Muscle layer of colon (tissue), 2 donors: ENCODE measurements around the gene PEX11A.
"Not testable (repeated sequence)": the region's sequence is repeated elsewhere in the genome, so short reads cannot be mapped to it uniquely, and the experiment has no call there.

Experiments
- H3K27ac ChIP-seq: one replicate; pipeline ENCODE4 v1.7.0; 2013; ENCODE audit warnings: low read depth, mild to moderate bottlenecking, low read length, moderate library complexity
- H3K27me3 ChIP-seq, 2 donors: one replicate each; pipeline ENCODE4 v1.7.0; 2013; ENCODE audit warnings: low read length in 2 of 2, mild to moderate bottlenecking in 2 of 2; ENCODE audit not compliant: insufficient read depth in 2 of 2, control insufficient read depth in 1 of 2
- H3K36me3 ChIP-seq: one replicate; pipeline ENCODE4 v1.7.0; 2013; ENCODE audit warnings: mild to moderate bottlenecking, low read length; ENCODE audit not compliant: insufficient read depth
- H3K4me1 ChIP-seq: one replicate; pipeline ENCODE4 v1.7.0; 2013; ENCODE audit warnings: mild to moderate bottlenecking, low read length; ENCODE audit not compliant: insufficient read depth
- H3K4me3 ChIP-seq, 2 donors: one replicate each; pipeline ENCODE4 v1.7.0; 2013; ENCODE audit warnings: low read length in 2 of 2, low read depth in 1 of 2, mild to moderate bottlenecking in 1 of 2, moderate library complexity in 1 of 2
- H3K9ac ChIP-seq: one replicate; pipeline ENCODE4 v1.7.0; 2013; ENCODE audit warnings: low read length
- H3K9me3 ChIP-seq: one replicate; pipeline ENCODE4 v1.7.0; 2013; ENCODE audit warnings: mild to moderate bottlenecking, low read length
- donor health status: abdominal sarcoma.
- donor health status: Adenocarcinoma of cecum.

The PEX11A gene

GRCh38 chr15:89704411-89704810, 13.9 kb upstream of the PEX11A start:
- Histone ChIP-seq H3K4me1 (no peaks in the 10 kb centered on the region), H3K9ac (no peak overlapping the region), H3K27ac (no peak overlapping the region), H3K36me3 (no peaks in the 10 kb centered on the region), H3K4me3 (no peak overlapping the region), H3K27me3 (peaks cover 4 to 5% of the 10 kb centered on the region in 2 donors), H3K9me3 (no peaks in the 10 kb centered on the region)

- Histone ChIP-seq H3K4me1 (no peaks in the 10 kb centered on the region), H3K4me3 (no peak overlapping the region), H3K9ac (no peak overlapping the region), H3K36me3 (no peaks in the 10 kb centered on the region), H3K27ac (no peak overlapping the region), H3K27me3 (no peaks in the 10 kb centered on the region), H3K9me3 (no peaks in the 10 kb centered on the region)
These were observed 4.6 kb upstream of the PEX11A start for GRCh38 chr15:89695198-89695597.

- H3K27ac ChIP-seq, result no peak overlapping the region
- no peak overlapping the region for H3K4me3 ChIP-seq
These were observed 3.1 kb upstream of the PEX11A start for GRCh38 chr15:89693696-89694095.

DNA sequence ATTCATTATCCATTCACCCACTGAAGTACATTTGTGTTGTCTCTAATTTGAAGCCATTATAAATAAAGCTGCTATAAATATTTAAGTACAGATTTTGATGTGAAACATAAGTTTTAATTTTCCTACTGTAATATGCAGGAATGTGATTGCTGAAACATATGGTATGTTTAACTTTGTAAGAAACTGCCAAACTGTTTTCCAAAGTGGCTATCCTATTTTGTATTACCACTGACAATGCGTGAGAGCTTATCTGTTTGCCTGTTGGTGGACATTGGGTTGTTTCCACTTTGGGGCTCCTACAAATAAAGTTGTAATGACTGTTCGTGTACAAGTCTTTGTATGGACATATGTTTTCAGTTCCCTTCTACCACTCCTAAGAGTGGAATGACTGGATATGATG, 2.5 kb upstream of the PEX11A start:
- no peak overlapping the region for H3K9ac ChIP-seq
- H3K4me1 ChIP-seq, result peaks cover 7% of the 10 kb centered on the region
- no peaks in the 10 kb centered on the region for H3K27me3 ChIP-seq
- no peak overlapping the region for H3K27ac ChIP-seq
- no peak overlapping the region for H3K4me3 ChIP-seq
- no peaks in the 10 kb centered on the region for H3K36me3 ChIP-seq
- H3K9me3 ChIP-seq, result no peaks in the 10 kb centered on the region

More at GRCh38 chr15:89693696-89694095, 3.1 kb upstream of the PEX11A start:
- Histone ChIP-seq H3K9me3 (no peaks in the 10 kb centered on the region), H3K36me3 (no peaks in the 10 kb centered on the region), H3K9ac (no peak overlapping the region), H3K4me1 (peaks cover 7% of the 10 kb centered on the region), H3K27me3 (no peaks in the 10 kb centered on the region)

GRCh38 chr15:89689930-89690275, 651 bp downstream of the PEX11A start:
- H3K36me3 ChIP-seq, H3K4me1 ChIP-seq, H3K27me3 ChIP-seq, H3K9me3 ChIP-seq: not testable (repeated sequence)
- peak overlapping the region; percentile 50 for H3K9ac ChIP-seq
- H3K4me3 ChIP-seq, result peak overlapping the region; percentile 68 to 80
- H3K27ac ChIP-seq, result peak overlapping the region; percentile 57

DNA sequence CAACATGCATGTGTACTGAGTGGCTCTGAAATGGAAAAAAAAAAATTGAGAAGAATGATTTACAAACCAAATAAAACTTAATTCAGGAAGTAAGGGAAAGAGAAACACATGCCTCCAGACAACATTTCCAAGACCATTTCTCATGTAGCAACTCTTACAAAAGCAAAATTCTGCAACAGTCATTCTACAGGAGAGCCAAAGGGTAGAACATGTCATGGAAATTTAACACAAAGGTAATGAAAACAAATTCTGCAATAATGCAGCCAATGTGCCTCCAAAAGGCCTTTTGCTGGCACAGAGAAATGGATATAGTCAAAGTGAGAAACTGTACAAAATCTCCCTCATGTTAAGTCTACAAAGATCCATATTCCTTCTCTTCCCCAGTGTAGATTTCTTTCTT, 4.0 kb downstream of the PEX11A start:
- Histone ChIP-seq H3K4me3 (no peak overlapping the region), H3K4me1 (peaks cover 7% of the 10 kb centered on the region), H3K27ac (no peak overlapping the region), H3K9me3 (no peaks in the 10 kb centered on the region), H3K9ac (no peak overlapping the region), H3K27me3 (no peaks in the 10 kb centered on the region), H3K36me3 (peaks cover 21% of the 10 kb centered on the region)

DNA sequence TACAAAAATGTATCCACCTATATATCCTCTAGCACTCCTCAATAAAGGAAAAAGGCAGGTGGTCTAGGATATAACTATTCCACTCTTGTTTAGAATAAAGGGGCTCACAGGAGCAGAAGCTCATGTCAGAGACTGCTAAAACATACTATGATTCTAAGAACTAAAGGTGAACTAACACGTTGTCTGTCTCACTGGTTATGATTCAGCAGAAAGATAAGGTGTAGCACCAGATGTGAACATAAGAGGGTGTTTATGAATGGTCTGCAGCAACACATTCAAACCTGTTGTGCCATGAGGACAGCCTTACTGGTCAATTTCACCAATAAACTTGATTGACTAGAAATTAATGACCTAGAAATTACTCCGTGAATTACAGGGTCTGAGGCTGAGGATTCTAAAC, 4.6 kb downstream of the PEX11A start:
- no peak overlapping the region for H3K27ac ChIP-seq
- no peaks in the 10 kb centered on the region for H3K27me3 ChIP-seq
- no peaks in the 10 kb centered on the region for H3K9me3 ChIP-seq
- peaks cover 12% of the 10 kb centered on the region for H3K4me1 ChIP-seq
- H3K9ac ChIP-seq, result no peak overlapping the region
- H3K36me3 ChIP-seq, result peaks cover 21% of the 10 kb centered on the region
- H3K4me3 ChIP-seq, result no peak overlapping the region

- Histone ChIP-seq H3K36me3 (peaks cover 19% of the 10 kb centered on the region), H3K4me1 (peaks cover 19% of the 10 kb centered on the region), H3K27ac (peak overlapping the region; percentile 41), H3K4me3 (peak overlapping the region in 1 of 2 donors; percentile 2), H3K27me3 (no peaks in the 10 kb centered on the region), H3K9ac (no peak overlapping the region), H3K9me3 (no peaks in the 10 kb centered on the region)
These were observed 9.4 kb downstream of the PEX11A start for GRCh38 chr15:89681146-89681545.

DNA sequence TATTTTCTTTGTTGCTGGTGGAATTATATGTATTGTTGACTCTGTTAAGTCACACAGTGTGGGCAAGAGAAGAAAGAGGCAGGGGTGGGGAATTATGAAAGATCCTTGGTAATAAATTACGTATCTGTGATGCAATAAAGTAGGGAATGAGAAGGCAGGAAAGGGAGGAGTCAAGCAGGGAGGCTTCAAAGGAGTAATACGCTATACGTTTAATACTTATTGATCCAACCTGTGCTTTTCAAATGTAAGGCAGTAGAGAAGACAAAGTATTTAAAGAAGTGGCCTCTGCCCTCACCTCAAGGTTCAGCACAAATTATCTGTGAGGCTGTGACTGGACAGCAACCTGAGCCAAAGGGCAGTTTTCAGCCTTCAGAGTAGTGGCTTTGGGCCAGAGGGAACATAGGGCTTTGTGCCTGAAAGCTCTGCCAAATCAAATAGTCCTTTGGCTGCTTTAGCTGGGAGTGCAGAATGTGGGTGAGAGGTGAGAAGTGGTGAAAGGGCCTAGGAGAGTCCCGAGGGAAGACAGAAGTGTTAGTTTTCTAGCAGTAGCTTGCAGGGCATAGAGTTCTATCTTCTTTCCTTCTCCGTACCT, 10.2 kb downstream of the PEX11A start:
- Histone ChIP-seq H3K36me3 (peaks cover 16% of the 10 kb centered on the region), H3K27ac (peak overlapping the region; percentile 41), H3K9ac (no peak overlapping the region), H3K4me3 (peak overlapping the region in 1 of 2 donors; percentile 2), H3K9me3 (no peaks in the 10 kb centered on the region), H3K27me3 (no peaks in the 10 kb centered on the region), H3K4me1 (peaks cover 19% of the 10 kb centered on the region)

GRCh38 chr15:89679212-89679611, 11.3 kb downstream of the PEX11A start, which contains the start of gene PLIN1:
Gene PLIN1, minus strand, starts transcription at chr15:89679367. Its CDS starts 1,878 bp downstream, at chr15:89677489.
- Histone ChIP-seq H3K36me3 (peaks cover 8% of the 10 kb centered on the region), H3K4me1 (peaks cover 19% of the 10 kb centered on the region), H3K27me3 (no peaks in the 10 kb centered on the region), H3K27ac (no peak within 1 kb of the TSS), H3K9me3 (no peaks in the 10 kb centered on the region), H3K9ac (no peak within 1 kb of the TSS), H3K4me3 (no peak within 1 kb of the TSS)

DNA sequence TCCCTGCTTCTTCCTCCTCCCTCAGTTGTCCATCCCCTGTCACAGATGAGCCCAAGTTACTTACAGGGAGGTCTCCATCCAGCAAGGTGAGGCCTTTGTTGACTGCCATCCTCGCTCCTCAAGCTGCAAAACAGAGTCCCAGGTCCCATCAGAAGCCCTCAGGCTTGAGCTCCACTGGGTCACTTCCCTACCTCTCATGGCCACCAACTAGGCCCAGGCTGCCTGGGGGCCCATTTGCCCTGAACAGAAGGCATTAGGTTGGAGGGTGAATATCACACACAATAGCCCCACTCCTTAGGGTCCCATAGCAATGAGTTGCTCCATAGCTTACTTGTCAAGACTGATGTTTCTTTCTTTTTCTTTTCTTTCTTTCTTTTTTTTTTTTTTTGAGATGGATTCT, 13.2 kb downstream of the PEX11A start:
- Histone ChIP-seq H3K27ac (no peak overlapping the region), H3K9ac (no peak overlapping the region), H3K4me1 (peaks cover 24% of the 10 kb centered on the region), H3K27me3 (no peaks in the 10 kb centered on the region), H3K4me3 (no peak overlapping the region), H3K36me3 (peaks cover 2% of the 10 kb centered on the region), H3K9me3 (no peaks in the 10 kb centered on the region)

- no peak overlapping the region for H3K4me3 ChIP-seq
- H3K27ac ChIP-seq, result no peak overlapping the region
- peaks cover 18% of the 10 kb centered on the region for H3K4me1 ChIP-seq
- H3K36me3 ChIP-seq, result no peaks in the 10 kb centered on the region
- no peak overlapping the region for H3K9ac ChIP-seq
- no peaks in the 10 kb centered on the region for H3K27me3 ChIP-seq
- H3K9me3 ChIP-seq, result no peaks in the 10 kb centered on the region
These were observed 14.9 kb downstream of the PEX11A start for GRCh38 chr15:89675606-89676005.
